ENCODE data around the gene RBM41.

GRCh38 chrX:107076158-107076557, 42.5 kb downstream of the RBM41 start:
- no peak for TF ChIP-seq REST (IDR thresholded peaks at IDR 0.05)
- TF ChIP-seq CTCF (IDR thresholded peaks at IDR 0.05; ENCODE audit: low read depth, low read length, missing input control), result no peak
- TF ChIP-seq ZBTB33 (IDR thresholded peaks at IDR 0.05), result no peak
